Retinal pigment epithelial cell (primary cell): ENCODE measurements around the gene PTPRH.

Experiments used
- DNase-seq: peaks from one replicate; pipeline ENCODE4 v3.0.0-alpha.2; 2010; ENCODE audit warnings: low read depth
- H3K4me3 ChIP-seq: 2 replicates; pipeline ENCODE4 v1.5.1; 2011; ENCODE audit warnings: mild to moderate bottlenecking, low read length, control low read depth, moderate library complexity
- CTCF ChIP-seq: conservative IDR thresholded peaks from 2 replicates; pipeline ENCODE4 v1.5.1; 2011; ENCODE audit warnings: low read depth, low read length, control low read depth, inconsistent platforms

PTPRH gene

GRCh38 chr19:55241935-55242464 lies 32.7 kb upstream of the PTPRH start:
- no peak for DNase-seq
- no peak overlapping the region for H3K4me3 ChIP-seq
- no peak for TF ChIP-seq CTCF

DNA sequence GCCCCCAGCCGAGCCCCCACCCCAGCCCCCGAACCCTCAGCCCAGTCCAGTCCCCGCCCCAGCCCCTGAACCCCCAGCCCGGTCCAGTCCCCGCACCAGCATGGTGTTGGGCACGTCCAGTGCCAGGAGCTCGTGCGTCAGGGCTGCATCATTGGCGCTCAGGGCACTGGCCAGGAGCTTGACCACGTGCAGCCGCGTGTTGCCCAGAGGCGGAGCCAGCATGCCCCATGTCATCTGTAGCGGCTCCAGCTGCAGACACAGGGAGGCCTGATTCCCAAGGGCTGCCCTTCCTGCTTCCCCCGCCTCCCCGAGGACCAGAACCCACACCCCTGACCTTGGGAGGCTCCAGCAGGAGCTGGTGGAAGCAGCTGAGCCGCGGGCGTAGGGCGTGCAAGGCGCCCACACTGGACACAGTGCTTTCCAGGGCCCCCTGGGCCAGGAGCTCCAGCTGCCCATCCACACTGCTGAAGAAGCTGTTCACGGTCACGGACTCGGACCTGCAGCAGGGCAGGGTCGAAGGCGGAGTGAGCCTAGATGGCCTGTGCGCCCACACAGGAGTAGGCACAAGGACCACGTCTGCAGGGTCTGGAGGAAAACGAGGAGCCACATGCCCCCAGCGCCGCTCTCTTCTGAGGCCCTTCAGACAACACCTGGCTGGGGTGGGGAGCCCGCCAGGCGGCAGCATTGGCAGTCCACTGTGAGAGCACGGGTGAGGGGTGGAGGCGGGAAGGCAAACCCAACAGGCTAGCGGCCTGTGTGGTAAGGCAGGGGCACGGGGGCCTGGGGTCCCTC lies 32.0 kb upstream of the PTPRH start:
- no peak overlapping the region for H3K4me3 ChIP-seq
- TF ChIP-seq CTCF: no peak

GRCh38 chr19:55240713-55241020 lies 31.4 kb upstream of the PTPRH start:
- H3K4me3 ChIP-seq: no peak overlapping the region
- DNase-seq: no peak
- no peak for TF ChIP-seq CTCF

More for the DNA sequence above, 32.0 kb upstream of the PTPRH start:
- DNase-seq: no peak

- no peak overlapping the region for H3K4me3 ChIP-seq
- DNase-seq: no peak
- no peak for TF ChIP-seq CTCF
Measured at GRCh38 chr19:55239004-55239403, 29.7 kb upstream of the PTPRH start.

DNA sequence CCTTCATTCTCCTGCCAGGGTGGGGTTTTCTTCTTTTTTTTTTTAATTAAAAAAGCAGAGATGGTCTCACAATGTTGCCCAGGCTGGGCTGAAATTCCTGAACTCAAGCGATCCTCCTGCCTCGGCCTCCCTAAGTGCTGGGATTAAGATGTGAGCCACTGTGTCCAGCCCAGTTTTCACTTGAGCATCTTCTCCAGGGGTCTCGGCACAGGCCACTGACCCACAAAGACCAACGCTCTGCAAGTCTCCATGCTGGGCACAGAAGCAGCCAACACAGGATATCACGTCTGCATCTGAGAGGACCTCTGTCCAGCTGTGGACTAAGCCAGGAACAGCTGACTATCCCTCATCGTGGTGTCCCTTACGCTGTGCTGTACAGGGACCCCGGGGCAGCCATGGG lies 28.7 kb upstream of the PTPRH start:
- H3K4me3 ChIP-seq: no peak overlapping the region
- no peak for TF ChIP-seq CTCF
- no peak for DNase-seq

GRCh38 chr19:55232986-55233385 lies 23.7 kb upstream of the PTPRH start:
- no peak for DNase-seq
- H3K4me3 ChIP-seq: no peak overlapping the region
- TF ChIP-seq CTCF: no peak

DNA sequence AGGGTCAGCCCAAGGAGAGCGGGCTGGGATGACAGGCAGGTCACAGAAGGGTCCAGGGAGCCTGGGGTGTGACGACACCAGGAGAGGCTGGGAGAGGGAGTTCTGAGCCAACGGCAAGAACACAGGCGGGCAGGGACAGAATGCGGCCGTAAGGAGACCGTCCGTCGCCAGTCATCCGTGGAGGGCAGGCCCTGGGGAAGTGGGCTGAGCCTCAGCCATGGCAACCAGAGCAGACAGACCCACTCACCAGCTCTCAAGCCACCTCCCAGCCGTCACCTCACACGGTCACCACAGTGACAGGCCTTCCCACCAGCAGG lies 22.9 kb upstream of the PTPRH start:
- DNase-seq: no peak
- TF ChIP-seq CTCF: no peak
- H3K4me3 ChIP-seq: no peak overlapping the region
